IPS-20b (cell line): Measurements from ENCODE around the gene CEP89.
"Not testable (repeated sequence)": the region's sequence is repeated elsewhere in the genome, so short reads cannot be mapped to it uniquely, and the experiment has no call there.

Experiments
- H3K27ac ChIP-seq: one replicate; pipeline ENCODE4 v1.5.1; 2013; ENCODE audit warnings: low read length
- H3K27me3 ChIP-seq: 2 replicates; pipeline ENCODE4 v1.6.1; 2013; ENCODE audit warnings: mild to moderate bottlenecking, low read length, inconsistent platforms; ENCODE audit not compliant: insufficient read depth
- H3K36me3 ChIP-seq: 2 replicates; pipeline ENCODE4 v1.6.1; 2013; ENCODE audit warnings: low read depth, mild to moderate bottlenecking, inconsistent platforms, low read length, moderate library complexity; ENCODE audit not compliant: insufficient read depth
- H3K4me1 ChIP-seq: 2 replicates; pipeline ENCODE4 v1.6.1; 2013; ENCODE audit warnings: mild to moderate bottlenecking, control low read depth, inconsistent platforms, low read length, moderate library complexity; ENCODE audit not compliant: insufficient read depth
- H3K4me3 ChIP-seq: 2 replicates; pipeline ENCODE4 v1.5.1; 2013; ENCODE audit warnings: mild to moderate bottlenecking, low read length, inconsistent platforms
- H3K9ac ChIP-seq: 2 replicates; pipeline ENCODE4 v1.6.1; 2013; ENCODE audit warnings: low read depth, mild to moderate bottlenecking, inconsistent platforms, low read length, moderate library complexity
- H3K9me3 ChIP-seq: 2 replicates; pipeline ENCODE4 v1.6.1; 2013; ENCODE audit warnings: mild to moderate bottlenecking, low read depth, low read length, inconsistent platforms; ENCODE audit not compliant: insufficient read depth

The CEP89 gene

GRCh38 chr19:32876919-32877285, 94.9 kb downstream of the CEP89 start:
- Histone ChIP-seq H3K27me3 (no peaks in the 10 kb centered on the region), H3K9ac (no peak overlapping the region), H3K4me1 (no peaks in the 10 kb centered on the region), H3K27ac (no peak overlapping the region), H3K36me3 (no peaks in the 10 kb centered on the region), H3K4me3 (no peak overlapping the region), H3K9me3 (no peaks in the 10 kb centered on the region)

GRCh38 chr19:32876236-32876918, 95.4 kb downstream of the CEP89 start:
- H3K36me3 ChIP-seq, result no peaks in the 10 kb centered on the region
- H3K9ac ChIP-seq, result no peak overlapping the region
- H3K4me1 ChIP-seq, result no peaks in the 10 kb centered on the region
- H3K27me3 ChIP-seq, result no peaks in the 10 kb centered on the region
- no peaks in the 10 kb centered on the region for H3K9me3 ChIP-seq
- H3K27ac ChIP-seq, result no peak overlapping the region
- no peak overlapping the region for H3K4me3 ChIP-seq

GRCh38 chr19:32875428-32875827, 96.3 kb downstream of the CEP89 start:
- Histone ChIP-seq H3K36me3 (no peaks in the 10 kb centered on the region), H3K27ac (no peak overlapping the region), H3K4me1 (no peaks in the 10 kb centered on the region), H3K4me3 (no peak overlapping the region), H3K9ac (no peak overlapping the region), H3K9me3 (no peaks in the 10 kb centered on the region), H3K27me3 (no peaks in the 10 kb centered on the region)

GRCh38 chr19:32874605-32875004, 97.2 kb downstream of the CEP89 start:
- H3K36me3 ChIP-seq, result no peaks in the 10 kb centered on the region
- no peaks in the 10 kb centered on the region for H3K27me3 ChIP-seq
- H3K4me3 ChIP-seq, result no peak overlapping the region
- H3K9ac ChIP-seq, result no peak overlapping the region
- no peak overlapping the region for H3K27ac ChIP-seq
- no peaks in the 10 kb centered on the region for H3K9me3 ChIP-seq
- H3K4me1 ChIP-seq, result no peaks in the 10 kb centered on the region

DNA sequence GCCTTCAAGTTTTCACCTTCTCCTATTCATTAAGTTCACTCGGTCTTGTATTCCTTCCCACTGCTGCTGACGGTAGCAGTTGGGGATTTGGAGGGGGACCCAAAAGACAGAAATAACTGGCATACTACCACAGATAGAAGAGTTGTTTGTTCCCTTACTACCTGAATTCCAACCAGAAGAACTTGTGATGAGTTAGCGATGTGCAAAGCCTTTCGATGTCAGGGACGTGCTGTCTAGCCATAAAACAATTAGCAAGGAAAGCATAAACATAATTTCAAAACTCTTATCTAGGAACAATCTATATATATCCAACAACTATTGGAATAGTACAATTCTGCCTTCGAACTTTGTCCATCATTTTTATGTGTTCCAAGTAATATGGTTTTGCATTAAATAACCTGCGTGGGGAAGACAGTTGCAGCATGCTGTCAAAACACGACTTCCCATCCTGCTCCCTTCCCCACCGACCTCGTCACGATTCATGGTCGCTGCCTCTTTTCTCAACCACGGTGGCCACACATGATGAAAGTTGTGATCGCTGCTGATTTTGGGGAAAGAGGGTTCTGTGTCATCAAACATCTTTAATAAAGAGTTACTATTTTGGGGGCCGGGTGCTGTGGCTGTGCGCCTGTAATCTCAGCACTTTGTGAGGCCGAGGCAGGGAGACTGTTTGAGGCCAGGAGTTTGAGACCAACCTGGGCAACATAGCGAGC, 98.4 kb downstream of the CEP89 start:
- Histone ChIP-seq H3K27me3 (no peaks in the 10 kb centered on the region), H3K36me3 (no peaks in the 10 kb centered on the region), H3K9me3 (no peaks in the 10 kb centered on the region), H3K4me1 (no peaks in the 10 kb centered on the region), H3K4me3 (no peak overlapping the region), H3K9ac (no peak overlapping the region), H3K27ac (no peak overlapping the region)

DNA sequence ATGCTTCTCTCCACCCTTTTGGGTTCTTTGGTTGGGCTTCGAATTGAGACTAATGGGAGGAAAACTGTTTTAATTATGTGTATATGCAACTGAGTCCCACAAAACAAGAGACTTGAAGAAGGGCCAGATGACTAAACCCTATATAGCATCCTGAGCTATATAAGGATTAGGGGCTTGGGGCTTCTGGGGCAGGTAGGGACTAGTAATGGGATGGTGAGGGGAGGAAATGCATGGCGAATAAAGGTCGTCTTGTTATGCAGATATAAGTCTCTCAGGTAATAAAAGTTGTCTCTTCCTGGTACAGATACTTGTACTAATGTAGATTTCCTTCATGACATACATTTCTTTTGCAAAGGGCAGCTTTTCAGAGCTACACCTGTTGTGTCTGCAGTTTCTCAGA, 99.4 kb downstream of the CEP89 start:
- H3K4me1 ChIP-seq, result no peaks in the 10 kb centered on the region
- H3K27me3 ChIP-seq, result no peaks in the 10 kb centered on the region
- no peak overlapping the region for H3K27ac ChIP-seq
- no peak overlapping the region for H3K9ac ChIP-seq
- no peaks in the 10 kb centered on the region for H3K9me3 ChIP-seq
- H3K36me3 ChIP-seq, result no peaks in the 10 kb centered on the region
- H3K4me3 ChIP-seq, result no peak overlapping the region

DNA sequence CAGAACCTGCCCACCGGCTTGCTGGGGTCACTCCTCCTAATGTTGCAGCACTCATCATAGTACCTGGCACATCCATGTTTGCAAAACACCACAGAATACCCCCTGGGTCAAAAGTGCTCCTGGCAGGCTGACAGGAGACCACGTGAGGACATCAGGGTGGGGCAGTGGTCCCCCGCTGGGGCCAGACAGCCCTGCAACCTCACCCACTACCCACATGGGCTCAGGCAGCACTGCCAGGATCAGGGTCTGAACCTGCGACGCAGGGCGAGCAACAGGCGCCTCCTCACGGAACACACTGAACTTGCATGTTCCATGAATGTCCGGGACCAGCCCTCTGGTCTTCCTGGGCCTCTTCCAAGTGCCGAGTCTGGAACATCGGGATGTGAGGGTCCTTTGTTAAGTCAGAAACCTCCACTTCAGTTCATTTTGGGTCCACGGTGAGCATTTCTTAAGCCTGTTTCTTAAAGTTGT, 100.7 kb downstream of the CEP89 start:
- Histone ChIP-seq H3K27ac (no peak overlapping the region), H3K9me3 (no peaks in the 10 kb centered on the region), H3K27me3 (no peaks in the 10 kb centered on the region), H3K4me3 (no peak overlapping the region), H3K9ac (no peak overlapping the region), H3K4me1 (no peaks in the 10 kb centered on the region), H3K36me3 (no peaks in the 10 kb centered on the region)

GRCh38 chr19:32869966-32870573, 101.7 kb downstream of the CEP89 start:
- no peaks in the 10 kb centered on the region for H3K4me1 ChIP-seq
- no peaks in the 10 kb centered on the region for H3K36me3 ChIP-seq
- H3K27ac ChIP-seq, result no peak overlapping the region
- H3K4me3 ChIP-seq, result no peak overlapping the region
- no peaks in the 10 kb centered on the region for H3K9me3 ChIP-seq
- H3K27me3 ChIP-seq, result no peaks in the 10 kb centered on the region
- H3K9ac ChIP-seq, result no peak overlapping the region; the same call in 1 of the 2 replicates

DNA sequence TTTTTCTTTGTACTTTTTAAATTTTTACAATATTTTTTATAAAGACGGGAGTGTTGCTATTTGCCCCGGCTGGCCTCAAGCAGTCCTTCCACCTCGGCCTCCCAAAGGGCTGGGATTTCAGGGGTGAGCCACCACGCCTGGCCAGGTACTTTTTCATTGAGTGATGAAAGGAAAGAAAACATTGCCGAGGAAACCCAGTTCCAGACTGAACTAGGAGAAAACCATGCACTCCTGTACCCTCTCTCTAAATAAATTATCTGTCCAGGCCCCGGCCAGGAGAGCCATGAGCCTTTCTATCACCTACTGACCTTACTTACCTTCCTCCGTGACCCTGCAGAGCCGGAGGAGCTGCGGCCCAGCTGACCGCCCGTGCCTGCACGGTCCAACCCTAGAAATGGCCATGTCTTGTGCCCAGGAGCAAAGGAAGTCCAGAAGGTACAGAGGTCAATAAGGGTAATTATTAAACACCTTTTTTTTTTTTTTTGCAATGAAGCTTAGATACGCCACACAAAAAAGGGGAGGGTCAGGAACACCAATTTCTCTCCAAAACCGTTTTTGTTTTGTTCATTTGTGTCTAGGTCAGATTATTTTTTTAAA, 102.3 kb downstream of the CEP89 start, which contains the start of gene SLC7A9:
SLC7A9 (minus strand) TSS at position 399 of the 597 bp plus-strand sequence. CDS start 1,233 bp downstream, outside the sequence.
- Histone ChIP-seq H3K4me1 (no peaks in the 10 kb centered on the region), H3K4me3 (no peak within 1 kb of the TSS), H3K9me3 (no peaks in the 10 kb centered on the region), H3K27ac (no peak within 1 kb of the TSS), H3K27me3 (no peaks in the 10 kb centered on the region), H3K36me3 (no peaks in the 10 kb centered on the region), H3K9ac (no peak within 1 kb of the TSS; the same call in 1 of the 2 replicates)

DNA sequence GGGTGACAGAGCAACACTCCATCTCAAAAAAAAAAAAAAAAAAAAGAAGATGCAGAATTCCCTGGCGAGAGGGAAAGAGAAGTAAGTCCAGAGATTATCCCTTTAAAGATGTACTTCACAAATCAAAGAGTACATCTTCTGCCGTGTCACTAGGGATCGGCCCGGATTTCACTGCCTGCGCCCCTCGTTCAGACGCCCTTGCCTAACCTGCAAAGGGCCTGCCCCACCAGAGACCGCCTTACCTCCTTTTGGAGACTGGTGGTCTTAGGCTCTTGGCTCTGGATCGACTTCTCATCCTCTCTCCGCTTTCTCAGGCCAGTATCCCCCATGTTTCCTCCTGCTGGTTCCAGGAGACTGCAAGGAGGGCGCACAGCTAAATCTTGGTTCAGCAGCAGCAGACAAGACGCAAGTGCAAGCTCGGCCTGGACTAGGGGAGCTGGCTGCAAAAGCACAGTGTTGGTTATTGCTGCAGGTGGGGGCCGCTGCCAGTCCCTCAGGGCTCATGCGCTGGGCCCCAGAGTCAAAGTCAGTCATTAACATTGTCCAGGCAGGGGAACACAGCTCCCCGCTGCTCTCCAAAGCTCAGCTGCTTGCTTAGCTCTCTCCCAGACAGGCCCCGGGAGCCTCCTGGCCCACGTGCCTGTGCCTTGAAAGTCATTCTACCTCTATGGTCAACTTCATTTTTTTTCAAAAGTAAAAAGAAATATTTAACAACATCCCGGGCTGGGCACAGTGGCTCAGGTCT, 103.4 kb downstream of the CEP89 start:
- Histone ChIP-seq H3K27ac (no peak overlapping the region), H3K4me3 (no peak overlapping the region), H3K9me3 (no peaks in the 10 kb centered on the region), H3K4me1 (no peaks in the 10 kb centered on the region), H3K36me3 (no peaks in the 10 kb centered on the region), H3K27me3 (no peaks in the 10 kb centered on the region), H3K9ac (no peak overlapping the region)

DNA sequence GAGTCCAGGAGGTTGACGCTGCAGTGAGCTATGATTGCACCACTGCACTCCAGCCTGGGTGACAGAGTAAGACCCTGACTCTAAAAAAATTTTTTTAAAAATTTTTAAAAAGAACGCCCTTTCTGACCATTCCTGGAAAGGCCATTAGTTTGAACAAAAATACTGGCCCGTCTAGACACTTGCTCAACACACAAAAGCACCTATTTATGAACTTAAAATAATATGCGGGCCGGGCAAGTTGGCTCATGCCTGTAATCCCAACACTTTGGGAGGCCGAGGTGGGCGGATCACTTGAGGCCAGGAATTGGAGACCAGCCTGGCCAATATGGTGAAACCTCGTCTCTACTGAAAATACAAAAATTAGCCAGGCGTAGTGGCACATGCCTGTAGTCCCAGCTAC, 104.3 kb downstream of the CEP89 start:
- not testable (repeated sequence) for H3K27ac ChIP-seq, H3K9ac ChIP-seq, H3K4me1 ChIP-seq, H3K4me3 ChIP-seq, H3K9me3 ChIP-seq, H3K36me3 ChIP-seq, H3K27me3 ChIP-seq
